Uterus (tissue), 2 donors: ENCODE results near the gene EDEM2.

Source experiments
- POLR2A ChIP-seq, 2 donors: fragments of 450-650 bp; IDR thresholded peaks; one replicate each; pipeline ENCODE4 v1.6.1; 2016; ENCODE audit warnings: antibody characterized with exemption in 2 of 2, mild to moderate bottlenecking in 1 of 2, moderate library complexity in 1 of 2
- TF ChIP-seq, protein P1 (sequence below), 4 experiments: fragments of 200-600 bp in 2 of 4; fragments of 450-650 bp in 2 of 4; sonication (generic) in 2 of 4; IDR thresholded peaks; one replicate each; pipeline ENCODE4 v1.5.1; 2016 to 2019; ENCODE audit warnings: antibody characterized with exemption in 4 of 4, mild to moderate bottlenecking in 2 of 4, moderate library complexity in 1 of 4

DNA sequence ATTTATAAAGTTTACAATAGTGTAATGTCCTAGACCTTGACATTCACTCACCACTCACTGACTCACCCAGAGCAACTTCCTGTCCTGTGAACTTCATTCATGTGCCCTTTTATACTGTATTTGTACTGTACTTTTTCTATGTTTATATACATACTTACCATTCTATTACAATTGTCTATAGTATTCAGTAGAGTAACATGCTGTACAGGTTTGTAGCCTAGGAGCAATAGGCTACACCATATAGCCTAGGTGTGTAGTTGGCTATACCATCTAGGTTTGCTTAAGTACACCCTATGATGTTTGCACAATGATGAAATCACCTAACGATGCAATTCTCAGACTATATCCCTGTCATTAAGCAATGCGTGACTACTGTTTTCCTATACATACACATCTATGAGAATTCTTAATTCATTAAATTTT is 17.5 kb downstream of the EDEM2 start:
- TF ChIP-seq POLR2A (IDR thresholded peaks at IDR 0.05): no peak
- TF ChIP-seq, protein P1, sequence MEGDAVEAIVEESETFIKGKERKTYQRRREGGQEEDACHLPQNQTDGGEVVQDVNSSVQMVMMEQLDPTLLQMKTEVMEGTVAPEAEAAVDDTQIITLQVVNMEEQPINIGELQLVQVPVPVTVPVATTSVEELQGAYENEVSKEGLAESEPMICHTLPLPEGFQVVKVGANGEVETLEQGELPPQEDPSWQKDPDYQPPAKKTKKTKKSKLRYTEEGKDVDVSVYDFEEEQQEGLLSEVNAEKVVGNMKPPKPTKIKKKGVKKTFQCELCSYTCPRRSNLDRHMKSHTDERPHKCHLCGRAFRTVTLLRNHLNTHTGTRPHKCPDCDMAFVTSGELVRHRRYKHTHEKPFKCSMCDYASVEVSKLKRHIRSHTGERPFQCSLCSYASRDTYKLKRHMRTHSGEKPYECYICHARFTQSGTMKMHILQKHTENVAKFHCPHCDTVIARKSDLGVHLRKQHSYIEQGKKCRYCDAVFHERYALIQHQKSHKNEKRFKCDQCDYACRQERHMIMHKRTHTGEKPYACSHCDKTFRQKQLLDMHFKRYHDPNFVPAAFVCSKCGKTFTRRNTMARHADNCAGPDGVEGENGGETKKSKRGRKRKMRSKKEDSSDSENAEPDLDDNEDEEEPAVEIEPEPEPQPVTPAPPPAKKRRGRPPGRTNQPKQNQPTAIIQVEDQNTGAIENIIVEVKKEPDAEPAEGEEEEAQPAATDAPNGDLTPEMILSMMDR (IDR thresholded peaks at IDR 0.05): no peak
